Measurements from ENCODE around the gene PCNX1.
"Not testable (repeated sequence)": the region's sequence is repeated elsewhere in the genome, so short reads cannot be mapped to it uniquely, and the experiment has no call there.

Gene PCNX1

DNA sequence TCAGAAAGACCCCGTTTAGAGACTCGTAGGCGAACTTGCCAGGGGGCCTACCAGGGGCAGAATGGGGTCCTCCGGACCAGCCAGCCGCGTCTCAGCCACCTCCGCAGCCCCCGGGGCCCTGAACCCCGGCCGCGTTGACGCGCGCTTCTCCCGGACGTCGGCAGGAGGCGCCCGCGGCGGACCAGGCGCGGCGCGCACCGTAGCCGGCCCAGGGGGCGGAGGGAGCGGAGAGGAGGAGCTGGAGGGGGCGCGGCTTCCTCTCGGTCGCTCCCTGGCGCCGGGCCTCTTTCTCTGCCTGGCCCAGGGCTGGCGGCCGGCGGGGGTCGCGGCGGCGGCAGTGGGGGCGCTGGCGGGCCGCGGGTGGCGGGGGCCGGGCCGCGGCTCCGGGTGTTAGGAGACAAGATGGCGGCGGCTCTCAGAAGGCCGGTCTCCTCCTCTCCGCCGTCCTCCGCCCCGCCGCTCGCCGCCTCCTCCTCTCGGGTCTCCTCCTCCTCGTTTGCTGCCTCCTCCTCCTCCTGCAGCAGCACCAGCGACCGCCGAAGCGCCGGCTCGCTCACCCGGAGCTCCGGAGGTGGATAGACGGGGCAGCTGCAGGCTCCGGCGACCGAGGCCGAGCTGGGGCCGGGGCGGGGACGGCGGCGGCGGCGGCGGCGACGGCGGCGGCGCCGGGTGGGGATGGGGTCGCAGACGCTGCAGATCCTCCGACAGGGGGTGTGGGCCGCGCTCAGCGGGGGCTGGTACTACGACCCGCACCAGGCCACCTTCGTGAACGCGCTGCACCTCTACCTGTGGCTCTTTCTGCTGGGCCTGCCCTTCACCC lies at the start of gene PCNX1:
Gene PCNX1 (plus strand): TSS at position 284 of the 820 bp plus-strand sequence. CDS start 392 bp downstream, at position 676.
- peak; percentile 92 for DNase-seq

DNA sequence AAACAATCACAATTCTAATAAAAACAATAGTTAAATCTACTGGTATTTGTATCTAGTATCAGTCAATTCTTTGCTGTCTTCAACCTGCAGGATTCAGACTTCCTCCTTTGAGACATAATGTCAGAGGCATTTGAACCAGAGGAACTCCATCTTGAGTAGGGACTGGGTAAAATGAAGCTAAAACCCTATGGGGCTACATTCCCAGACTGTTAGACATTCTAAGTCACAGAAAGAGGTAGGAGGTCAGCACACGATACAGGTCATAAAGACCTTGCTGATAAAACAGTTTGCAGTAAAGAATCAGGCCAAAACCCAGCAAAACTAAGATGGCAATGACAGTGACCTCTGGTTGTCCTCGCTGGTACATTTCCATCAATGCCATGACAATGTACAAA lies 49.8 kb upstream of the PCNX1 start:
- DNase-seq = no peak

DNA sequence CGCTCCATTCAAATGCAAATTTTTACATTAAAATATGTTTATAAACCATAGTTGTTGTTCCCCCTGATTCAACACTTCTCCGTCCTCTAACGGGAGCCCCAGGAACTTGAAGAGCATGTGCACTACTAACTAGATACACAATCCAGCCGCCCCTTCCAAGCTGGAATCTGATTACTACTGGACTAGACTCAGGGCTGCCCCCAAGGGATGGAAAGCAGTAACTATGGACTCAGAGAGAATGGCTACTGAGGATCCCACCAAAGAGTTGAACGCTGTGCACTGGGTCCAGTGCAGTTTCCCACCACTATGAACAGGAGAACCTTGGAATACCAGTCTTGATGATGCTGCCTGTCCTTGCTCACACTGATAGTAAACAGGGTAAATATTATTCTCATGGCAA lies 48.6 kb upstream of the PCNX1 start:
- DNase-seq = peak; percentile 5

DNA sequence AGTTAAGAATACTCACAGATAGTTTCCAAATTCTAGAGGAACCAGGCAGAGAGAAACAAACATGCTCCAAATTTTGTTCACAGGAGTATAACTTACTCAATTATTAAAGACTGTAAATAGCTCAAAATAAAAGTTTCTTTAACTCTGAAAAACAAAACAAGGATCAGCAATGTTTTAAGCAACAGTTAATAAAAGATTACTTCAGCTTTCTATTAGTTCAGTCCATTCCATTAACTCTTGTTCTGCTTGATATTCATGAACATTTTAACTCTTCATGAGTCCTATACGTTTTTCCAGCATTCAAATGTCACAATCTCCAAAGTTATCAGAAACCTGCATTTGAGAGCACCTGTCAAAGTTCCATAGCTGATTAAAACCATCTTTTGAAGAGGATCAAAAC lies 40.3 kb upstream of the PCNX1 start:
- DNase-seq = not testable (repeated sequence)

DNA sequence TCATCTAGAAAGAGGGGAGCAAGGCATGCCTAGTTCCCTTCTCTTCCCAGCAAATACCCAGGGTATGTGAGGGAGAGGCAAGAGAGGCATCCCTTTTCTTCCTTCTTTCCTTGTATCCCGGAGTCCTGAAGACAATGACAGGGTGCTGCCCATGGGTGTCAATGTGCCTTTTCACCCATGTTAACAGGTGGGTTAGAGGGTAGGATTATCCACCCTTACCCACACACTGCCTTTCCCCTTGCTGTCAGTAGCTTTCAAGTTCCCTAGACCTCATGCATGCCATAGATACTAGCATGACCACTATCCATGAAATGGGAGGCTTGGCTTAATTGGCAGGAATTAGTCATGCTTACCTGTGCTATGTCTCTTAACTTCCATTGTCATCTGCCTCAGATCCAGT lies 36.3 kb upstream of the PCNX1 start:
- no peak for DNase-seq

DNA sequence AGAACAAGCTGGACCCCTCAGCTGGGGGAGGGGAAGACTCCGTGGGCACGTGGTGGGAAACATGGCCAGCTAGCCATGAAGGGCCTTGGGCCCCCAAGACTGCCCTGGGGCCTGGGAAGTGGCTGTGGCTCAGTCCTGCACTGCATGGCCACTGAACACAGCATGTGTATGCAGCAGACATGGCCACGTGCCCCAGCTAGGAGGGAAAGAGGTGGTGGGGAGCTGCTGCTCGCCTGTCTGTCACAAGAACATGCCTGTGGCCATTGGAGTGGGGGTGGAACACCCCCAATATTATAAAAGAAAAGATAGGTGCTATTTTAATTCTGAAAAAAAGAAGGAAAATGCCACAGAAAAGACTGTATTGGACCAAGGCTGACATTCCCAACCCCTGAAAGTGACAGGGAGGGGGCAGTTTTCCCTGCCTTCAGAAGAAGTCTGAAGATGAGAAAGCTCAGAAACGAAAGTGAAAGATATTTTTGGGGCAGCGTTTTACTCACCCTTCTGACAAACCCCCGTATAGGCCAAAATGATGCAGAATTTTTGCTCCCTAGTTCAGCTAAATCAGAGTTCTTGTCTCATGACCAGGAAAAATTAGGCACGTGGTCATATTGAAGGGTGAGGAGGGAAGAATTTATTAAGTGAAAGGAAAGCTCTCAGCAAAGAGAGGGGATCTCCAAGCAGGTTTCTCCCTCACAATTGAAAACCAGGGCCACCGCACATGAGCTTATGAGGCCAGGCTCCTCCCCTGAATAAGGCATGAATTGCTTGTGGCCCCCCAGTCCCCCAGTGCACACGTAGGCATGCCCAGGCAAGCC lies 35.2 kb upstream of the PCNX1 start:
- no peak for DNase-seq

DNA sequence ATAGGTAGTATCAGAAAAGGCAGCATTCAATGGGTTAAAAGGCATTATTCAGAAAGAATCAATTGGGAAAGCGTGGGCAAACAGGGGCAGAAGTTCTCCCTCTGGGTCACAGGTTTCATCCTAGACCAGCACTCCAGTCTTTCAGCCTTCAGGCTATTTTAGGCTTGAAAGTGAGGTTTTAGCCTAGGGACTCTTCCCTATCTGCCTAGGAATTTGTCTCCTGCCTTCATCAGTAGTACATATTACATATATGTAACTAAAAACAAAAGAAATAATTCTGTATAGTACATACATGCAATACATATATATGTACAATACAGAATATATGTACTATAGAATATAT lies 34.6 kb upstream of the PCNX1 start:
- no peak for DNase-seq

DNA sequence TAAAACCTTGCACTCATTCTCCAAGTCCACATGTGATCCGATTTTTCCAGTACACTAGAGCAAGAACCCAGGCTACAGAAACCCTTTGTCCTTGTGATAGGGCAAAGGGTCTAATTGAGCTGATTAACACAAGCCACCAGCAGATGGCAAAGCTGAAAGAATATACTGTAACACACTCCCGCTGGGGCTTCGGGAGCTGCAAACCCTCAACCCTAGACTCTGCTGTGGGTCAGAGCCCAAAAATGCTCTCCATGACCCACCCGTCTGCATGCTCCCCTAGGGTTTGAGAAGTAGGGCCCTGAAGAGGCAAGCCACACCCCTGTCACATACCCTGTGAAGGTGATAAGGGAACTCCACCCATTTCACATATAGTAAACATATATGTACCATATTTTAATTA lies 33.6 kb upstream of the PCNX1 start:
- peak; percentile 89 for DNase-seq

DNA sequence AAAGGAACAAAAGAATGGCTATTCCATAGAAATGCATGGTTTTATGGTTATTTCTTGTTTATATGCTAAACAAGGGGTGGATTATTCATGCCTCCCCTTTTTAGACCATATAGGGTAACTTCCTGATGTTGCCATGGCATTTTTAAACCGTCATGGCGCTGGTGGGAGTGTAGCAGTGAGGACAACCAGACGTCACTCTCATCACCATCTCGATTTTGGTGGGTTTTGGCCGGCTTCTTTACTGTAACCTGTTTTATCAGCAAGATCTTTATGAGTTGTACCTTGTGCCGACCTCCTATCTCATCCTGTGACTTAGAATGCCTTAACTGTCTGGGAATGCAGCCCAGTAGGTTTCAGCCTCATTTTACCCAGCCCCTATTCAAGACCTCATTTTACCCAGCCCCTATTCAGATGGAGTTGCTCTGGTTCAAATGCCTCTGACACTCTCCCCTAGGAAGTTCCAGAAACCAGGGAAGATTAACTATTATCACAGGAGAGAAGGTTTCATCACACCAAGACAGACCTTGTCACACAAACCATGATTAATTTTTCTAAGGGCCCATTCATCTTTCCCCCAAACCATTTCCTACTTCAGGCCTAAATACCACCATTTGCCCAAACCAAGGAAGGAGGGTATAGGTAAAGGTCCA lies 31.3 kb upstream of the PCNX1 start:
- not testable (repeated sequence) for DNase-seq

DNA sequence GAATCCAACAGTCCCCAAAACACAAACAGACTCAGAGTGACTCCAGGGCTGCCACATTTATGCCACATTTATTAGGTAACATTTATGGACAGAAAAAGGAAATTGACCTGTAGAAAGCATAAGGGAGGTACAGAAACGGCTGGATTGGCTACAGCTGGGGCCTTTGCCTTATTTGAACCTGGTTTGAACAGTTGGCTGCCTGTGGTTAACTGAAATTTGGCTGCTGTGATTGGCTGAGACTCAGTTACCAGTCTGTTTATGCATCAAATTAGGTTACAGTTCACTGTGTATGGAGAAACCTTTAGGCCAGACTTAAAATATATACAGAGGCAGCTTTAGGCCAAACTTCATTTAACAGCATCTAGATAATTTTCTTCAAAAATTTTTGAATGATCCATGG lies 27.8 kb upstream of the PCNX1 start:
- peak; percentile 12 for DNase-seq

DNA sequence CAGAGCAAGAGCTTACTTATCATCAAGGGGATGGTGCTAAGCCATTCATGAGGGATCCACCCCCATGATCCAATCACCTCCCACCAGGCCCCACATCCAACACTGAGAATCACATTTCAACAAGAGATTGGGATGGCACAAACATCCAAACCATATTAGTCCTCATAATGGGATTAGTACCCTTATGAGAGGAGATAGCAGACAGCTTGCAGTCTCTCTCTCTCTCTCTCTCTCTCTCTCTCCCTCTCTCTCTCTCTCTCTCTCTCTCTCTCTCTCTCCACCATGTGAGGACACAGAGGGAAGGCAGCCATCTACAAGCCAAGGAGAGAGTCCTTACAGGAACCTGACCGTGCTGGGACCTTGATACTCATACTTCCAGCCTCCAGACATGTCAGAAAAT lies 26.4 kb upstream of the PCNX1 start:
- peak; percentile 91 for DNase-seq

DNA sequence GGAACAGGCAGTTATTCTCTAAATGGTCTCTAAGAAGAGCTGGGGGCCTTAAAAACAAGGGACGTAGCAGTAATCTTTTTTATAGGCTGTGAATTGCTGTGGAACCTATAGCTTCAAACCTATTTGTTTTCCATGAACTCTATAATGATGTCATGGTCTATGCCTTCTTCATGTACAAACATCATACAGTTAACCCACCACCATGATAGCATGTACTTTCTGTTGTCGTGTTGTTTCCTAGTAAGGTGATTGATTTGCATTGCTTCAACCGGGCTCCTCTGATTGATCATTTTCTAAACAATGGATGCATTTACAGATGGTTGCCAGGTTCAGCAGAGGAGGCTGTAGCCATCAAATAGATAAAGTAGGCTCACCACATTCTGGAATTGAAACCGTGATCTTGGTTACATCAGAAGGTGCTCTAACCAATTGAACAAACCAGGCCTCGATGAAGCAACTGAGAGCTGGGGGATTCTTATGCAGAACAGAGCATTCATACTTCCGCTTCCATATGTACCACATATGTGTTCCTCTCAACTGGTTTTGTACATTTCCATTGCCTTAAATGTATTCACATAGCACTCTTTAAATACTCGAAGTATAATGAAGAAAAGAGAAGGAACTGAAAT lies 25.6 kb upstream of the PCNX1 start:
- no peak for DNase-seq

DNA sequence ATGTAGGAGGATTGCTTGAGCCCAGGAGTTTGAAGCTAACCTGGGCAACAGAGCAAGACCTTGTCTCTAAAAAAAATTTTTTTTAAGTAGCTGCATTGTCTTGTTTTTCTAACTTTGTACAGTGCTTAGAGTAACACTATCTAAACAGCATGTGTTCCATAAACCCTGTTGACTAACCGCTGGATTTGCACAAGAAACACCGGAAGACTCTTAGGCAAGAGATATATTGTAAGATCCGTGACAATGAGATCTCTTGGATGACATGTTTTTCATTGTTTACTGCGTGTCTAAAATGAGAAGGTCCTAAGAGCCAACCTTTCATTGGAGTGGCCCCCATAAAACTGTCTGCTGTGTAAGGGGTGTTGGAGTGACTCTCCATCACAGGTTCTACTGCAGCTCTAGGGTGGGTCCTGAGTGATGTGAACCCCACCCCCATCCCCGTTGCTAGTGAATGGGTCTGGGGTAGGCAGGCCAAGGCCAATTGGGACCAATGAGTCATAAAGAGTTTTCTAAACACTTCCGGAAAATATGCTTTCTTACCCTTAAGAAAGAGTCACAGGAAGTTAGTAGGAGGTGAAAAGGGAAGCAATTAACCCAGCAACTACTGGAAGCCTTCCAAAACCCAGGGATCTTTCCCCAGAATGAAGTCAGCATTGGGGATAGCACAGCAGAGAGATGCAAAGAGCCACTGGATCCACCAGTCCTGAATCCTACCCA lies 24.3 kb upstream of the PCNX1 start:
- no peak for DNase-seq

DNA sequence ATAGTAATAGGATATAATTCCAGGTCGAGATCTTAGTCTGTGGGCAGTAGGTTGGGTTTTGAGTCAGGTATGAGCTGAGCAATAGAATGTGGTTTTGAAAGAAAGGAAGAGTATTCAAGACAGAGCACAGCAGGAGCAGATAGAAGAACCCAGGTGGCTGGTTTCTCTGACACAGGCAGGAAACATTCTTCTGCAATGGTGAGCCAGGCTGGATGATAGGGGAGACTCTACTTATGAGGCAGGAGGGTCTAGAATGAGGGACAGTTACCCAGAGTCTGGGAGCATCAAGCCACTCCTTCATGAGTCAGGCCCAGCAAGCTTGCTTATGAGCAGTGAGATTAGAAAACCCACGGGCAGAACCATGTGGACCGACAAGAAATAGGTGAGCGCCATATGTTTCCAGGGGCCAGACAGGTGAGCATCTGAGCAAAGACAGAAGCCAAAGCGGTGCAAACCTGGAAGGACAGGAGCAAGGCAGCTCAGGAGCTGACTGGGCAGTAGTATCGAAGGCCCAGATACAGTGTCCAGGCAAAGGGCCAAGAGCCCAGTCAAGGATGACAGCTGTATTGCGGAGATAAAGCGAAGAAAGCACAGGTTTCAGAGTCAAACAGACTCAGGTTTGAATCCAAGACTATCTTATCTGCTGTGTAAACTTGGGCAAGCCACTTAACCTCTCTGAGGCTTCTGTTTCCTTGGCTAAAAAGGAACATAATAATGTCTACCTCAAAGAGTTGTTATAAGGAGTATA lies 22.5 kb upstream of the PCNX1 start:
- DNase-seq = no peak

DNA sequence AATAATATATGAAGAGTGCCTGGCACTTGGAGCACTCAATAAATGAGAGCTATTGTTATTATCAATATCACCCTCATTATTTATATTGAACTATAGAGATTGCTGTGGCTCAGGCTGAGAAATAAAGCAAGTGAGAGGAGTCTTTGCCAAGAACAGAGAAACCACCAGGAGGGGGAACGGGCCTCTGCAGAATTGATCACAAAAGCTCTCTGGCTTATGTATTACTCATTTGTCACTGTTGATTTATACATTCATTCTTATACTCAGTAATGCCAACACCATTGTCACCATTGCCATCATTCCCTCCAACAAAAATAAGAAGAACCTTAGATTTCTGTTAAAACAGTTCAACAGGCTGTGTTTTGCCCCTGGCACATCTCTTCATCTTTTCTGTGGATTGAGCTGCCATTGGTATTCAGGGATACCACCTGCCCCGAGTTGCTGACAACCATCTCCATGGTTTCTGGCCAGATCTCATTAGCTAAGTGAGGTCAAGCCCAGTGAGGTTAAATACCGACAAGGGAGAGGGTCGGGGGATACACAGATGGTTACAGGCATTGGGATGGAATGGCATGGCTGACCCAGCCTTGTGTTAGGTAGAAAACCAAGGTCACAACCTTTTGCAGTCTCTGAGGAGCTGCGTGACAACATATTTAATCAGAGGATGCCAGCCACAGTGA lies 21.8 kb upstream of the PCNX1 start:
- DNase-seq = peak; percentile 72

DNA sequence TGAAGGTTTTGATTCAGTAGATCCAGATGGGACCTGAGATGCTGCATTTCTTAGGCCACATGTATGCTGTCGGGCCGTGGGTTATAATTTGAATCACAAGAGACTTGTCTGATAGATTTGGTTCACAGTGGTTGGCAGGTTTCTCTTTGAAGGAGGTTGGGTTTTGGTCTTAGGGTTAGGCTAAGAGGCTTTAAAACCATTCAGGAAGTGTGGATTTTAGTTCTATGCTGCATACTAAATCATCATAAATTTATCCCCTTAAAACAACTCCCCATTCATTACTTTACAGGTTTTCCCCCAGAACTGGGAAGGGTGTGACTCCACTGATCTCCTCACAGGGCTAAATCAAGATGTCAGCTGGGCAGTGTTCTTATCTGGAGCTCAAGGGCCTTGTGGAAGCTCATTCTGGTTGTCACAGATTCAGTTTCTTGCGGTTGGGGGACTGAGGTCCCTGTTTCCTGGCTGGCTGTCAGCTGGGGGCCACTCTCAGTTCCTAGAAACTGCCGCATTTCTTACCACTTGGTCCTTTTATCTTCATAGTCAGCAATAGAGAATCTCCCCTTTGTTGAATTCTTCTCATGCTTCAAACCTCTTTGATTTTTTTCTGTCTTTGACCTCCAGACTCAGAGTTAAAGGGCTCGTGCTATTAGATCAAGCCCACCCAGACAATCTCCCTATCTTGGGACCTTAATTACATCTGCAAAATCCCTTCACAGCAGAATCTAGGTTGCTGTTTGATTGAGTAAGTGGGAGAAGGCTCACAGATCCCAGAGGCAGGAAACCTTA lies 20.6 kb upstream of the PCNX1 start:
- peak; percentile 23 for DNase-seq

DNA sequence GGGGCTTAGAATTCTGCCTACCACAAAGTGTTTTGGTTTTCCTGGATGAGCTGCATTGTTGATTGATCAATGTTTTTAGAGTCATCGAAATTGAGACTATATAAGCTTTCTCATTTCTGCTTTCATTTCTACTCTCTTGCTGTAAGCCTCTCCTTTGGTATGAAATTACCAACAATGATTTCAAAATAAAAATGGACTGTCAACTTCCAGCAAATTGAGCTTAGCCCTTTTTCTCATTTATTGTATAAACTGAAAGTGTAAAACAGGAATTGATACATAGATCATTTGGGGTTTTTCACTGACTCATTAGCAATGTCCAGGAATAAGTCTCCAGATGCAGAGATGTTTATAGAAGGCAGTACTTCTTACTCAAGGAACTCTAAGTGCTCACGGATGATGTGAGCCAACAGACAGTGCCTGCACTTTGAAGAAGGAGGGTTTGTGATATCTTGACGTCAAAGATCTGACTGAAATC lies 20.0 kb upstream of the PCNX1 start:
- no peak for DNase-seq

DNA sequence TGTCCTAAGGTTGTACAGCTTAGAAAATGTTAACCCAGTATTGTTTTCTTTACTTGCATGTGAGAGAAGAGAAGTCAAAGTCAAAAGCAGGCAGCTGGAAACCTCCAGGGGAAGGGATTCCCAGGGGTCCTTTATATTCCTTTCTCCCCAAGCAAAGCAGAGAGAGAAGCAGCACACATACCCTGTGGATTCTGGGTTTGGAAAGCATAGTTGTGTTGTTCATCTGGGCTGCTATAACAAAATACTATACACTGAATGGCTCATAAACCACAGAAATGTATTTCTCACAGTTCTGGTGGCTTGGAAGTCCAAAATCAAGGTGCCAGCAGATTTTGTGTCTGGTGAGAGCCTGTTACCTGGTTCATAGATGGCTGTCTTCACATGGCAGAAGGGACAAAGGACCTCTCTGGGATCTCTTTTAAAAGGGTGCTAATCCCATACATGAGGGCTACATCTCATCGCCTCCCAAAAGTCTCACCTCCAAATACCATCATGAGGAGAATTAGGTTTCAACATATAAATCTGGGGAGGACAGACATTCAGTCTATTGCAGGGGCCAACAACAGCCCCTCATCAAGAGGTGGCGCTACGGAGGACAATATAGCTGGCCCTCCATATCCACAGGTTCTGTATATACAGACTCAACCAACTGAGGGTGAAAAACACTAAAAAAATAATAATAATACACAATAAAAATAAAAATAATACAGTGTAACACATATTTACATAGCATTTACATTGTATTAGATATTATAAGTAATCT lies 19.3 kb upstream of the PCNX1 start:
- DNase-seq = no peak

DNA sequence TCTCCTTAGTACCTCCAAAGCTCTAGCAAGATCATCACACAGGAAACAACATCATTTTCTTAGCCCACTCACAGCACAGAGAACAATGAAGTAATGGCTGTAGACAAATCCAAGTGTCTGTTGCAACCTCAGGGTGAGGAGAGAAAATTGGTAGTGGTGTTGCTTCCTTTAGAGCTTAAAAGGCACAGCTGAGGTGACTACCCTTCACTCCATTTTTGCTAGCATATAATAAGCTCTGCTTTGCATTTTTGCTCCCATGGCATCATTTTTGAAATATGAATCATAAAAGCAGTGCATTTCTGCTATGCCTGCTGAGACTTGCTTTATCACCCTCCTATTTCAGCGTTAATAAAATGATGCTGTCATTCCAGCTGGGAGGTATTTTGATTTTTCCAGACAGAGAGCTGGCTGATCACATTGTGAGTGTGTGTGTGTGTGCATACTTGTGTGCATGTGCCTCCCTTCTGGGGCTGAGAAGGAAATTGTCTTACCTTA lies 18.5 kb upstream of the PCNX1 start:
- DNase-seq = no peak

Data from NCI-H82 (cell line).